GM18868 (cell line): ENCODE measurements around the gene HES3.

Experiments
- ATAC-seq: cut with Tn5 transposase; IDR thresholded peaks from one replicate; pipeline ENCODE4 v1.9.1; 2021; ENCODE audit warnings: mild to moderate bottlenecking, moderate library complexity; ENCODE audit not compliant: unreplicated experiment

HES3 gene, protein sequence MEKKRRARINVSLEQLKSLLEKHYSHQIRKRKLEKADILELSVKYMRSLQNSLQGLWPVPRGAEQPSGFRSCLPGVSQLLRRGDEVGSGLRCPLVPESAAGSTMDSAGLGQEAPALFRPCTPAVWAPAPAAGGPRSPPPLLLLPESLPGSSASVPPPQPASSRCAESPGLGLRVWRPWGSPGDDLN

DNA sequence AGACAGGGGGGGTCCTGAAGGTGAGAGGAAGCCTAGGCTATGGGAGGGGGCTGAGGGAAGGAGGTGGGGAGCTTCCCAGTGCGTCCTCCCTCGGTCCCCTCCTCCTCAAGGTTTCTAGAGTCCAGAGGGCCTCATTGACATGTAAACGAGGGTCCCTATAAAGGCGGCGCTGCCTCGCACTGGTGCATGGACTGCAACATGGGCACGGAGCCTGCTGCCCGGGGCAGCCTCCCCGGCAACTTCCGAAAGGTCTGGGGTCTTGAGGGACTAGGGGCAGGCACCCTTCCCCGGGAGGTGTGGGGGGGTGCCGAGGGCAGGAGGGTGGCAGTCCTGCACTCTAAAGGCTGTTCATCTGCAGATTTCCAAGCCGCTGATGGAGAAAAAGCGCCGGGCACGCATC, at the start of gene HES3:
HES3 (plus strand) TSS at position 187 of the 400 bp plus-strand sequence; CDS start at position 374, 187 bp downstream.
- ATAC-seq = no peak

DNA sequence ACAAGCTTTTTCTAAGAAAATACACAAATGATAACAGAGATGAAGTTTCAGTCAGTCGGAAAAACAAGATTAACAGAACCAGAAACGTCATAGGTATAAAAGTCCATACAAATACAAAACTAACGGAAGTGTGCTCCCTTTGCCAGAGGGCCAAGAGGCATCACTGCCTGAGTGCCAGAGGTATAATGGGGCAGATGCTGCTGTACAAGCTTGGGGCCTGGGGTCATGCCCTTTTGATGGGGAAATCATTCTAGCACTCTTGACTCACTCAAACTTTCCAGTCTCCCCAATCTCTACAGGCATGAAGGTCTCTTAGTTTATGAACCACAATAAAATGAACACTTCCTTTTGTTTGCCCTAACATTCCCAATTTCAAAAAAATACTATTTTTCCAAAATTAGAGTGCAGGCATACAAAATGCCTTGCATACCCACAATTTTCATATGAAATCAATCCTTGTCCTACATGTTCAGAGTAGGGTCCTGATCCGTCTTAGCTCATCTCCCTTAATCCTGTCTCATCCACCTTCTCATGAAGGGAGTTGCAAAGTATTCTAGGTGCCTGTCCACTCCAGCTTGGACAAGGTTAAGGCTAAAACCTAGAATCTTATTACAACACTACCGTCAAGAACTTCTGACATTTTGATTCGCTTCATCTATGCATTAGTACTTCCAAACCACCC, 46.1 kb upstream of the HES3 start:
- no peak for ATAC-seq

DNA sequence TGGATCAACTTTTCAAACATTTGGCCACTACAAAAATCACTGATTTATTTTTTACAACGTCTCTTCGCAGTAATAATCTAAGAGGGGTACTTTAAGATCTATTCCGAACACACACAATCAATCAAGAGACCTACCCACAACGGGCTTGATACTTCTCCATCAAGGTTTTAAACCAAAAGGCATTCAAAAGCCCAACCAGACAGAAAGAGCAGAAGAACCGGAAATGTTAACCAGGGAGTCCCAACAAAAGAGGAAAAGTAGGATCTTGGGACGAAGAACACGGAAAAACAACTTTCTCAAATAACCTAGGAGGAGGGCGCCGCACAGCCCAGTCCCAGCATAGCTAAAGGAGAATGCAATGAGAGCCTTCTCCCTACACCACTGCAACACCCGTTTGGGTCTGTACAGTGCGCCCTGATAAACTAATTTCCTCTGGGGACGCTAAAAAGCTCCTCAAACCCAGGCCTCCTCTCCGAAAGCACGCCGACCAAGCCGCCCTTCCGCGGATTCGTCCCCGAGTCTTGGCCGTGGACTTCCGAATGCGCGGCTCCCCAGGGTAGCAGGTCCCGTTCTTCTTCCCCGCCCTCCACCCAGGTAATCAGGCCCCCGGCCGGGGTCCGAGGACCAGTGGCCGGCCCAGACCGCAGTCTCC, 45.2 kb upstream of the HES3 start:
- peak; percentile 19 for ATAC-seq

DNA sequence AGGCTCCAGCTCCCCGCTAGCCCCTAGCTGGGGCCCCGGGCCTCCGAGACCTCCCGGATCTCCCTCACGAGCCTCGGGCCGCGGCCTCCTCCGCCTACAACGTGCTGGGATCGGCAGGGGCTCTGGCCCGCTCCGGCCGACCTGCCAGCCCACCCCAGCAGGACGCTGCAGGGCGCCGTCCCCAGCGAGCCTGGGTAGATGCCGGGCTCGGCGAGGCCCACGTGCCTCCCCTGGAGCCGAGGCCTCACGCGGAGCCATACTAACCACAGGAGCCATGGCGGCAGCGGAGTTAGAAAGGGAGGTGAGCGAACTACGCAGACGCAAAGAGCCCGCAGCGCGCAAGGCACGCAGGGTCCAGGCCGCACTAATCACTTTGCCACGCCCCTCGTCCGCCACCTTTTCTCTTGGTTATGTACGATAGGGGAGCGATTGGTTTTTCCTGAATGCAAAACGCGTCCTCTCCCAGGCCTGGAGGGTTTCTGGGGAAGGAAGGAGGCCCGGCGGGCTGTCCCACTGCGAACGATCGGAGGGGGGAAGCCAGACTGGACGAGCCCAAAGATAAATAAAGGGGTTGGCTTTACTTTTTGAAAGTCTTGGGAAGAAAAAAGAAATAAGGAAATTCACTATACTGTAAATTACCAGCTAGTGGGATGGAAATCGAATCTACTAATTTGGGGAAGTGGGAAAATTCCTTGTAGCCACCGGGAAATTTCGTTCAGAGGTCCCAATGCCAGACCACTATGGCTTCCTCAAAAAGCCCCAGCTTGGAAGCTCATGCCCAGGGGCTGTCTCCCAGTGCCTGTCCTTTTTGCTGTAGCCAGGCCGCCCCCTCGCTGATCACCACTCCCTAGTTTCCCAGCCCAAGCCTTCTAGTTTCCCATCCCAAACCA, 44.4 kb upstream of the HES3 start, which contains the start of gene RPL22:
RPL22 (minus strand) TSS at position 298 of the 890 bp plus-strand sequence; CDS start at position 276, 22 bp downstream.
- ATAC-seq = peak; percentile 92

DNA sequence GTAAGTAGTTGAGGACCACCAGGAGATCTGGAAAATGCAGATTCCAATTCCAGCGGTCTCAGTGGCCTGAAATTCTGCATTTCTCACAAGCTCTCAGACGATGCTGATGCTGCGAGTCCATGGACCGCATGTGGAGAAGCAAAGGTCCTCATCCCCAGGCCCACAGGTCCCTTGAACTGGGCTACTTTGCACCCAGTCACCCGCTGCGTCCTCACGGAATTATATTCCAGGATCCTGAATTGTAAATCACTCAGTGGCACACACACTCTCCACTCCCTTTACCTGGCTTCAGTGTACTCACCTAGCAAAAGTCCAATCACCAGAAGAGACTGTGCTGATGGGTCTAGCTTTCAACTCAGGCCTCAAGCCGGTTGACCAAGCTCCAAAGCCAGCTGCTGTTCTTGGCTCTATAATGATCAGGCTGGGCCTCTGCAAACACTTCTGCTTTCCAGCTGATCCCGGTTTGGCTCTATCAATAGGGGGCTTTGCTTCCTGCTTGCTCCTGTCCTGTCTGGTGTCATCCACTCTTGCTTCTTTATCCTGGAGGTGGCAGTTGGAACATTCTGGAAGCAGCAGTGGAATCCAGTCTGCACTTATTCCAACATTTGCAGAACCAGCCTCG, 43.7 kb upstream of the HES3 start:
- no peak for ATAC-seq

DNA sequence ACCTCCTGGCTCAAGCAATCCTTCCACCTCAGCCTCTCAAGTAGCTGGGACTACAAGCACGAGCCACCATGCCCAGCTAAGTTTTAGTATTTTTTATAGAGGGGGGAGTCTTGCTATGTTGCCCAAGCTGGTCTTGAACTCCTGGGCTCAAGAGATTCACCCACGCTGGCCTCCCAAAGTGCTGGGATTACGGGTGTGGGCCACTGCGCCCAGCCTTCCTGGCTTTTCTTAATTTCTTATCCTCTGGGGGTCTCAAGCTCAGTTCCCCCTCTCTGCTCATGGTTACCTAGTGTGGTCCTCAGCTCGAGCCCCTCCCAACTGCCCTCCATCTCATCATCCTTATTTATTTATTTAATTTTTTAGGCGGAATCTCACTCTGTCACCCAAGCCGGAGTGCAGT, 41.7 kb upstream of the HES3 start:
- ATAC-seq = no peak

DNA sequence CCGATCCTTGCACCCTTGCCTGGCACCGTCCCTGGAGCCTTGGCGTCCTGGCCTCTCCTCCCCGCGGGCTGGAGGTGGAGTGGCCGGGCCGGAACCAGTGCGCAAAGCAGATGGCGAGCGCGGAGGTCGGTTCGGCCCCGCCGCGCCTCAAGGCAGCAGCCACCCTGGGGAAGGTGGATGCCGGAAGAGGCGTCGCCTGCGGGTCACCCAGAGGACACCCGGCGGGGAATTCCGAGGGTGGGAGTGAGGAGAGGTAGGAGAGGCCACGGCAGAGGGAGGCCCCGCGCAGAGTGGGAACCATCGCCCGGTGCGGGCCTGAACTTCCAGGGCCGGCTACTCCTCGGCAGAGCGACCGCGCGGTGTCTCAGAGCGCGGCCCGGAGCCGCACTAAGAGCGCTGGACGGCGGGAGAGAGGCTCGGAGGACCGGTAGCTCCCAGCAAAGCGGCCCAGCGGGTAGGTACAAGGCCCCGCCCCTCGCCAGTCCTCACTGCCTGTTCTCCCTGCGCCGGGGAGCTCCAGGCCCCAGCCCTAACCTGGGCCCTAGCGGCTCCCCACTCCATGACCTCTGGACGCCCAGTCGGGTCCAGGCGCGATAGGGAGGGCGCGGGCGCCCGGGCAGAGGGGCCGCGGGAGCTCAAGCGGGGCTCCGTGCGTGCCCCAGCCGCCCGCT, 38.0 kb upstream of the HES3 start, which contains the start of gene RNF207:
RNF207 (plus strand) TSS at position 271 of the 671 bp plus-strand sequence. CDS start 417 bp downstream, outside the sequence.
- peak; percentile 65 for ATAC-seq

DNA sequence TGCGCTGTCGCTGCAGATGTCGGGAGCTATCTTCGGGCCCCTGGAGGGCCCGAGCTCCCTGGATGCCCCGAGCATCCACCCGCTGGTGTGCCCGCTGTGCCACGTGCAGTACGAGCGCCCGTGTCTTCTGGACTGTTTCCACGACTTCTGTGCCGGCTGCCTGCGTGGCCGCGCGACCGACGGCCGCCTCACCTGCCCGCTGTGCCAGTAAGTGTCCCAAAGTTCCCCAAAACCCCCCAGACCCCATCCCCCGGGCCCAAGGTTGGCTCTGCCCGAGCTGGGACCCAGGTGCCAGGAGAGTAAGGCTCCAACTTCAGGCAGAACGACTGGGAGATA, 37.5 kb upstream of the HES3 start:
- no peak for ATAC-seq

DNA sequence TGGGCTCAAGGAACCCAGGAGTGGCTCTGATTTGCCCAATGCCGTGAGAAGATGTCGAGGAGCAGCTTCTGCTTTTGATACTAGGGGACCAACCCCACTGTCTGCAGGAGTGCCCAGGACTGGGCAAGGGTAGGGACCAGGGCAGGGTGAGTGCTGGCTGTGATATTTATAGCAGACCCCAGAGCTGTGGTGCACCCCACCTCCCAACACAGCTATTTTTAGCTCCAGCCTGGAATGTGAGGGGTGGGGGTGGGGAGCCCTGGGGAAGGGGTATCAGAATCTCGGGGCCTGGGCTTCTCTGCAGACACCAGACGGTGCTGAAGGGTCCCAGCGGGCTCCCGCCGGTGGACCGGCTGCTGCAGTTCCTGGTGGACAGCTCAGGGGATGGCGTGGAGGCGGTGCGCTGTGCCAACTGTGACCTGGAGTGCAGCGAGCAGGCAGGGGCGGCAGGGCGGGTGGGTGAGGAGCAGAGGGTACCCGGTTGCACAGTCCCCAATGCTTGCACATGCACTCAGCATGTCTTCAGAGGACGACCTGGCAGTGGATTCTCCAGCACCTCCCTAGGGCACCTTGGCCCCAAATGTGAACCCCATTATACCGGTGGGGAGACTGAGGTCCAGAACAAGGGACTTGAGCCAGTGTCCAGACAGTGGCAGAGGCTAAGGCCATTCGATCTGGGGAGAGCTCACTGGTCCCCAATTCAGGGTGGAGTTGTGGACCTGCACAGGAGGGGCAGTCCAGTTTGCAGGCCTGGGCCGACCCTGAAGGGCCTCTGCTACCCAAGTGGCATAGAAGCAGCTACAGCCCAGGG, 36.7 kb upstream of the HES3 start:
- no peak for ATAC-seq

DNA sequence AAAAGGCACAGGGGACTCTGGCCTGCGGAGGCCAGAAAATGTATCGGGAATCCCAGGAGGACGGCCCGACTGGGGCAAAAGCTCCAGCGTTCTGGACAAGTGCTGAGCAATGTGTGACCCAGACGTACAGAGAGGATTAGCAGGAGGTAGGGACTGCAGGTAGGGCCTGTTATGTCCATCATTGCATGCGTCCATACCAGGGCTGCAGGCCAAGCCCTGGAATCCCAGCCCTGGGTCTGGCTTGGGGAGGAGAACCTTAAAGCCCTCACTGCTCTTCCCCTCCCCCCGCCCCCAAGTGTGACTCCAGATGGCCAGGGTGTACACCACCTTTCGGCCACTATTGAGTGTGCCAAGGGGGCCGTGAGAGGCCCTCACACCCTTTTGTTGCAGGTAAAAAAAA, 36.1 kb upstream of the HES3 start:
- no peak for ATAC-seq

DNA sequence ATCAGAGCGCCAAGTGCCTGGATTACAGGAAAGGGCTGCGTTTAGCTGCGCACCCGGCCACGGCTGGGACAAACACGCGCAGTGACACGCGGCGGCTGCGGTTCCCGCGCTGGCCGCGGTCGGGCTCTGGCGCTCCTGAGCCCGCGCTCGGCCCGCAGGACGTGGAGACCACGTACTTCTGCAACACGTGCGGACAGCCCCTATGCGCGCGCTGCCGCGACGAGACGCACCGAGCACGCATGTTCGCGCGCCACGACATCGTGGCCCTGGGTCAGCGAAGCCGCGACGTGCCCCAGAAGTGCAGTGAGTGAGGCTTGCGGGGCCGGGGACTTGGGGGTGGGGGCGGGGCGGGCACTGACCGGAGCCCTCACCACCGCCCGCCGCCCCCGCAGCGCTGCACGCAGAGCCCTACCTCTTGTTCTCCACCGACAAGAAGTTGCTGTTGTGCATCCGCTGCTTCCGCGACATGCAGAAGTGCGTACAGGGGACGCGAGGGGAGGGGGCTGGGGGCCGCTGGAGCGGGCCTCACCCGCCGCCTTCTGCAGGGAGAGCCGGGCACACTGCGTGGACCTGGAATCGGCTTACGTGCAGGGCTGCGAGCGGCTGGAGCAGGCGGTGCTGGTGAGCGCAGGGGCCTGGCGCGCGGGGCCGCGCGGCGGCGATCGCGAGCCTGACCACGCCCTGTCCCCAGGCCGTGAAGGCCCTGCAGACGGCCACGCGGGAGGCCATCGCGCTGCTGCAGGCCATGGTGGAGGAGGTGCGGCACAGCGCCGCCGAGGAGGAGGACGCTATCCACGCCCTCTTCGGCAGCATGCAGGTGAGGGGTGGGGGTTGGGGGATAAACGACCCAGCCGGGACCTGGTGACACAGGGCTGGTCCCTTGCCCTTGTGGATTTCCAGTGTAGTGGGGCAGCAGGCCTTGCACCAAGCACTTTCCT, 35.0 kb upstream of the HES3 start:
- no peak for ATAC-seq

DNA sequence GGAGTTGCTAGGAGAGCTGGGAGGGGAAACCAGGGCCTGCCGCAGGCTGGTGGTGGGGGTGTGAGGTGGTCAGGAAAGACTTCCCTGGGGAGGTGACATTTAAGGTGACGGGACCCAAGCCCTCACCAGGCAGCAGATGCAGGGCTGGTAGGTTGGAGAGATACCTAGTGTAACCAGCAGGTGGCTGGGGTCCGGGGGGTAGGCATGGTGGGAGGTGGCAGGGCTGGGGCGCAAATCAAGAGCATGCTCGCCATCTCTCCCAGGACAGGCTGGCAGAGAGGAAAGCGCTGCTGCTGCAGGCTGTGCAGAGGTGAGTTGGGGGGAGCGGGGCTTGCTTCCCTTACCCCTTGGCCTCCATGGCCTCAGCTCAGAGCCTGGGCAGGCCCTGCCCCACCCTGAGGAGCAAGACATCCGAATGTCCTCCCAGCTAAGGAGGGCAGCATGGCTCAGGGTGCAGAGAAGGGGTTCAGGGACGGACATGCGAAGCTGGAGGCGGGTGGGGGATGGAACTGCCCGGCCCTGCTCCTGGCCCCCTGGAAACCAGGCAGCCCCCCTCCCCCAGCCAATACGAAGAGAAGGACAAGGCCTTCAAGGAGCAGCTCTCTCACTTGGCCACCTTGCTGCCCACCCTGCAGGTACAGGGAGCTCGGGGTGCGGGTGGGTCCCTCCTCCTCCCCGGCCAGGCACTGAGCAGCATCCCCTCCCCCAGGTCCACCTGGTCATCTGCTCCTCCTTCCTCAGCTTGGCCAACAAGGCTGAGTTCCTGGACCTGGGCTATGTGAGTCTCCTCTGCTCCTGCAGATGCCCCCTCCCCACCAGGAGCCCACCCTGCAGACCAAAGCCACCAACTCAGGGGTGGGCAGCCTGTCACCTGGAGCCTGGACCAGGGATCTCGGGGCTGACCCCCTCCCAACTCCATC, 34.1 kb upstream of the HES3 start:
- ATAC-seq = no peak

DNA sequence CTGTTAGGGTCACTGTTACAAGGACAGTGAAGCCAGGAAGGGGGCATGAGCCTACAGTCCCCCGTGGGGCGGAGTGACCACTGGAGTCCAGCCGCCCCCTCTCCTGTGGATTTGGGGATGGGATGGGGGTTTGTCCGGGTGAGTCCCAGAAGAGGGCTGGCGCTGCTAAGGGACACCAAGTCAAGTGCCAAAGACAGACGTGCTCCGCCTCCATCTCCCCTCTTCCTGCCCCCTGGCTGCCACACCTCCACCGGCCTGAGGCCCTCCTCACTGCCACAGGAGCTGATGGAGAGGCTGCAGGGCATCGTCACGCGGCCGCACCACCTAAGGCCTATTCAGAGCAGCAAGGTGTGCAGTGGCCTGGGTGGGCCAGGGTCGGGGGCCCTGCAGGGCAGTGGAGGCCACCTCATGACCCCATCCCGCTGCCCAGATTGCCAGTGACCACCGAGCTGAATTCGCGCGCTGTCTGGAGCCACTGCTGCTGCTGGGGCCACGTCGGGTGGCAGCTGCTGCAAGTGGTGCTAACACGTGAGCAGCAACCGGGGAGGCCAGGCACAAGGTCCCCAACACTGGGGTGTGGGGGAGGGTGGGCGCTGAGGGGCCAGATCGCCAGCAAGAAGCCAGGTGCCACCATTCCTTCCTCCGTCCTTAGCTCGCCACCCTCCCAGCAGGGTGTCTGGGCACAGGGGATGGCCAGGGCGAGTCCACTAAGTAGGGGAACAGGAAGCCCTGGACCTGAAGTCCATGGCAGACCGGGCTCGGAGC, 33.2 kb upstream of the HES3 start:
- ATAC-seq = no peak

DNA sequence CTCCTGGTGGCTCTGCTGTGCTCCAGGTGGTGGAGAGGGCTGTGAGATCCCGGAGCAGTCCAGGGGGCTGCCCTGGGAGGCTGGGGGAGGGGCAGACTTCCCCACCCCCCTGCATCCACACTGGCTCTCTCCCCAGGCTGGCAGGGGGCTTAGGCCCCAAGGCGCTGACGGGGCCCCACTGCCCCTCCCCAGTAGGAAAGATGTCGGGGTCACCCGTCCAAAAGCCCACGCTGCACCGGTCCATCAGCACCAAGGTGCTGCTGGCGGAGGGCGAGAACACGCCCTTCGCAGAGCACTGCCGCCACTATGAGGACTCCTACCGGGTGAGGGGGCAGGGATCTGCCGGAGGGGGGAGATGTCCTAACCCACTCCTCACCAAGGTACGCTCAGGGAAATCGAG, 32.2 kb upstream of the HES3 start:
- no peak for ATAC-seq

DNA sequence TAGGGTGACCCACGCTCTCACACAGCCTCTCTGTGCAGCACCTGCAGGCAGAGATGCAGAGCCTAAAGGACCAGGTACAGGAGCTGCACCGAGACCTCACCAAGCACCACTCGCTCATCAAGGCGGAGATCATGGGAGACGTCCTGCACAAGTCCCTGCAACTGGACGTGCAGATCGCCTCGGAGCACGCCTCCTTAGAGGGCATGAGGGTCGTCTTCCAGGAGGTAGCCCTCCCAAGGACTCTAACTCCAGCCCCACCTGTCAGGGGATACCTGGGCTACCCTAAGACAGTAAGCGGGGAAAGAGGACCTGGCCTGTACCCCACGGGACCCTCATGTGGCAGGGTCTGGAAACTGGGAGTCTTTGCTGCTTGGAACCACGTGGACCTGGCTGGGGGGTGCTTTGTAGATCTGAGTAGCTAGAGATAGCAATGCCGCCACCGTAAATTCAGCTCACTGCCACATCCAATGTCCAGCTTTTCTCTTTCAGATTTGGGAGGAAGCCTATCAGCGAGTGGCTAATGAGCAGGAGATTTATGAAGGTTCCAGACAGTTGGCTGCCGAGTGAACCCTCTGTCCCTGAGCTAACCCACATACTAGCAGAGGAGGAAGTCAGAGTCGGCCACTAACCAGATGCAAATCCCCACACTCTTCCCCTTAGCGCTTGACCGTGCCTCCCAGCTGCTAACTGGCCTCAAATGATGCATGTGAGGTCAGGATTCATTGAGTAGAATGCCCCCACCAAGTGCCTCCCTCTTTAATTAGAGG, 31.6 kb upstream of the HES3 start:
- no peak for ATAC-seq
